DOHH2 (cell line): ENCODE results near the gene FBXO27.

Experiments used
- H3F3A ChIP-seq: fragments of 200-600 bp; sonication (generic), shearing (Covaris generic); 2 replicates; pipeline ENCODE4 v1.6.0; 2016; ENCODE audit warnings: antibody characterized with exemption, mild to moderate bottlenecking; ENCODE audit not compliant: control insufficient read depth, insufficient read depth
- H3K27ac ChIP-seq: fragments of 200-600 bp; sonication (generic); 2 replicates; pipeline ENCODE4 v1.5.1; 2014; ENCODE audit warnings: low read depth, mild to moderate bottlenecking, low read length, moderate library complexity
- H3K27me3 ChIP-seq: fragments of 200-600 bp; sonication (generic); 2 replicates; pipeline ENCODE4 v1.6.1; 2014; ENCODE audit warnings: mild to moderate bottlenecking, low read length, mixed read lengths; ENCODE audit not compliant: control insufficient read depth
- H3K36me3 ChIP-seq: fragments of 200-600 bp; sonication (generic); 2 replicates; pipeline ENCODE4 v1.6.1; 2014; ENCODE audit warnings: mild to moderate bottlenecking, low read length, moderate library complexity, mixed read lengths; ENCODE audit not compliant: control insufficient read depth
- H3K4me1 ChIP-seq: fragments of 200-600 bp; sonication (generic); 2 replicates; pipeline ENCODE4 v1.6.1; 2014; ENCODE audit warnings: mild to moderate bottlenecking, low read length, mixed read lengths; ENCODE audit not compliant: control insufficient read depth
- H3K4me2 ChIP-seq: fragments of 200-600 bp; sonication (generic); 2 replicates; pipeline ENCODE4 v1.6.0; 2014; ENCODE audit warnings: mild to moderate bottlenecking, low read length, moderate library complexity
- H3K4me3 ChIP-seq: fragments of 200-600 bp; sonication (generic); 2 replicates; pipeline ENCODE4 v1.5.1; 2014; ENCODE audit warnings: mild to moderate bottlenecking, low read length, mixed read lengths
- H3K79me2 ChIP-seq: fragments of 200-600 bp; sonication (generic); 2 replicates; pipeline ENCODE4 v1.6.1; 2014; ENCODE audit warnings: mild to moderate bottlenecking, low read length, mixed read lengths; ENCODE audit not compliant: control insufficient read depth
- H3K9me2 ChIP-seq: fragments of 200-600 bp; sonication (generic); replicated peaks from 2 replicates; pipeline ENCODE4 v1.6.1; 2014; ENCODE audit warnings: mild to moderate bottlenecking, low read length, mixed read lengths; ENCODE audit not compliant: control insufficient read depth
- H3K9me3 ChIP-seq: fragments of 200-600 bp; sonication (generic); 2 replicates; pipeline ENCODE4 v1.6.1; 2014; ENCODE audit warnings: antibody characterized with exemption, low read length, mixed read lengths; ENCODE audit not compliant: control insufficient read depth, insufficient read depth
- H4K20me1 ChIP-seq: fragments of 200-600 bp; sonication (generic); 2 replicates; pipeline ENCODE4 v1.6.0; 2014; ENCODE audit warnings: low read depth, mild to moderate bottlenecking, antibody characterized with exemption, low read length, moderate library complexity; ENCODE audit not compliant: control insufficient read depth, insufficient read depth
- CTCF ChIP-seq: fragments of 200-600 bp; sonication (generic); IDR thresholded peaks from one replicate; pipeline ENCODE4 v1.5.1; 2014; ENCODE audit warnings: antibody characterized with exemption, mild to moderate bottlenecking, low read depth, low read length; ENCODE audit not compliant: poor library complexity, severe bottlenecking
- EZH2phosphoT487 ChIP-seq: fragments of 200-600 bp; sonication (generic); IDR thresholded peaks from 2 replicates; pipeline ENCODE4 v1.6.1; 2017; ENCODE audit warnings: borderline replicate concordance, mild to moderate bottlenecking, antibody characterized with exemption, low read length, moderate library complexity, mixed read lengths

Gene FBXO27

DNA sequence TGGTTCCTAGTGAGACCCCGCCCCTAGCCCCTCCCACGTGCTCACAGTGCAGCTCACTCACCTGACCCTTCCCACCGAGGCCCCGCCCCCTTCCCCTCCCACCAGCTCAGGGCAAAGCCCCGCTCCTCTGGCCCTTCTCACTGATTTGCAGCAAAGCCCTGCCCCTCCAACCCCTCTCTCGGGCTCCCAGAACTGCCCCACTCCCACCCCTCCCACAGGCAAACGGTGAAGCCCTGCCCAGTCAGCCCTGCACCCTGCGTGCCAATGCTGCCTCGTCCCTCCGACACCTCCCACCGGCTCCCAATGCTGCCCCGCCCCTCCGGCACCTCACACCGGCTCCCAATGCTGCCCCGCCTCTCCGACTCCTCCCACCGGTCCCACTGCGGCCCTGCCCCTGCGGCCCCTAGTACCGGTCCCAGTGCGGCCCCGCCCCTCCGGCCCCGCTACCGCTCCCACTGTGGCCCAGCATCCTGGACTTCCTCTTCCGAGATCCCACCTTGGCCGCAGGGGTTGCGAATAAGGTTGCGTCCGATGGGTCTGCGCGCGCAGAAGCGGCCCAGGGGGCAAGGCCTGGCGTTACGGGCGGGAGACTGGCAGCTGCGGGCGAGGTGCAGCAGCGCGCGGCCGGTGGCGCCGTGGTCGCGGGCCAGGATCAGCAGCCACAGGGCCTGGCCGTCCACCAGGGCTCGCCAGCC, 834 bp downstream of the FBXO27 start:
- Histone ChIP-seq H3K79me2 (no peaks in the 10 kb centered on the region), H3F3A (no peaks in the 10 kb centered on the region), H4K20me1 (no peaks in the 10 kb centered on the region), H3K4me2 (peak overlapping the region; percentile 91), H3K9me3 (no peaks in the 10 kb centered on the region), H3K4me1 (peaks cover 15% of the 10 kb centered on the region), H3K4me3 (peak overlapping the region; percentile 72), H3K36me3 (no peaks in the 10 kb centered on the region), H3K9me2 (no peaks in the 10 kb centered on the region), H3K27me3 (peaks cover 23% of the 10 kb centered on the region), H3K27ac (no peak overlapping the region)
- TF ChIP-seq CTCF (no peak), EZH2phosphoT487 (no peak)

DNA sequence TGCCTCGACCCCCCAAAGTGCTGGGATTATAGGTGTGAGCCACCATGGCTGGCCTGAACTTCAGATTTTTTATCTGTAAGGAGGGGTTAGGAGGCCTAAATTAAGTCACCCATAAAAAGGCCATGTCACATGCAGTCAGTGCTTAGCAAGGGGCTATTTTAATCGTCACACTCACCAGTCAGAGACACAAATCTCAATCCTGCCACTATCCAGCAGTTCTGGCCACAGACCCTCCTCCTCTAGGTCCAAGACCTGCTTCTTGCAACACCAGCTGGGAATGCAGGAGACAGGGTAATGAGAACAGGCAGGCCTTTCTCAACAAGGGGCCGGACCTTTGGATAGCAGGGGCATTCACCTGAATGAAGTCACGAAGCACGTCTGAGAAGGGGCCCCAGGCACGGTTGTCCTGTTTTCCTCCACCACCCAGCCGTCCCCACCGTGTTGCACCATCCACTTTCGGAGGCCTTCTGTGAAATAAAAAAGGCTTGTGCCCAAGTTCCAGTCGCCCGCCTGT, 1.4 kb downstream of the FBXO27 start:
- peaks cover 15% of the 10 kb centered on the region for H3K4me1 ChIP-seq
- TF ChIP-seq EZH2phosphoT487 = no peak; the same call in 1 of the 2 replicates
- TF ChIP-seq CTCF = no peak
- no peaks in the 10 kb centered on the region for H3F3A ChIP-seq
- no peaks in the 10 kb centered on the region for H3K9me3 ChIP-seq
- peak overlapping the region; percentile 91 for H3K4me2 ChIP-seq
- no peaks in the 10 kb centered on the region for H3K36me3 ChIP-seq
- H3K4me3 ChIP-seq = peak overlapping the region; percentile 72
- H3K27me3 ChIP-seq = peaks cover 23% of the 10 kb centered on the region
- H3K9me2 ChIP-seq = no peaks in the 10 kb centered on the region
- no peak overlapping the region for H3K27ac ChIP-seq
- H3K79me2 ChIP-seq = no peaks in the 10 kb centered on the region
- no peaks in the 10 kb centered on the region for H4K20me1 ChIP-seq

- Histone ChIP-seq H3K4me3 (no peak overlapping the region), H3K4me1 (no peaks in the 10 kb centered on the region), H3K27ac (no peak overlapping the region), H3K27me3 (peaks cover 3% of the 10 kb centered on the region; the same call in 1 of the 2 replicates), H3K9me3 (no peaks in the 10 kb centered on the region), H3K9me2 (no peaks in the 10 kb centered on the region), H3F3A (no peaks in the 10 kb centered on the region), H3K36me3 (no peaks in the 10 kb centered on the region), H3K79me2 (no peaks in the 10 kb centered on the region), H3K4me2 (no peak overlapping the region), H4K20me1 (no peaks in the 10 kb centered on the region)
- TF ChIP-seq CTCF = no peak
- TF ChIP-seq EZH2phosphoT487 = no peak
Measured at GRCh38 chr19:39024875-39025641, 7.3 kb downstream of the FBXO27 start.
